LNCaP clone FGC (cell line): ENCODE results near the gene PPARG.

Source experiments
- DNase-seq: peaks from one replicate; pipeline ENCODE4 v3.0.0-alpha.2; 2011; ENCODE audit warnings: low read depth
- H3K4me3 ChIP-seq: 2 replicates; pipeline ENCODE4 v1.5.1; 2011; ENCODE audit warnings: mild to moderate bottlenecking, low read depth, low read length, control low read depth
- TF ChIP-seq, protein P1 (sequence below): IDR thresholded peaks from 2 replicates; pipeline ENCODE4 v1.5.1; 2012; ENCODE audit warnings: mild to moderate bottlenecking; ENCODE audit not compliant: control insufficient read depth, insufficient read depth; ENCODE audit errors: extremely low read depth

PPARG gene

DNA sequence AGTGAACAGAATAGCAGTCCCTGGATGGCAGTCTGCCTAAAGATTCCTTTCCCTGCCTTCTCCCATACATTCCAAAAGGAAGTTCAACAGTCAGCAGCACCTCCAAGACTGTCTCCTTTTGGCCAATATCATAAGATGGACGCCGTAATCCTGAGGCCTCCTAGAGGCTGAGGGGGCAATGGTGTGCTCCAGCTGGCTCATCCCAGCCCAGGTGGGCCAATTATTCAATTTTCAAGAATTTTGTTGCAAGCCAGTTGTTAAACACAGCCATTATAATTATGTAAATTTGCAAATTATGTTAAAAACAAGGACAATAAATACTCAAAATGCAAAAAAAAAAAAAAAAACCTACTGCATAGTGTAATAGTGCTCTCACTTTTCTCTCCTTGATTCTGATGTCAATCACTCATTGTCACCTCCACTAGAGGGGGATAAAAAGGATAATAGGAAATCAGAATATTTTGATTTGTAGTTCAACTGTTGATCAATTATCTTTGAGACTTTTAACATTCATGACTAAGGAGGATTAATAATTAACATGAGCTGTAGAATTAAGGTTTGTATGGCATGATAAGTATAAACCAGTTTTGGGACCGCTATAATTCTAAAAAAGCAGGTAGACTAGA lies 40.1 kb downstream of the PPARG start:
- TF ChIP-seq, protein P1, sequence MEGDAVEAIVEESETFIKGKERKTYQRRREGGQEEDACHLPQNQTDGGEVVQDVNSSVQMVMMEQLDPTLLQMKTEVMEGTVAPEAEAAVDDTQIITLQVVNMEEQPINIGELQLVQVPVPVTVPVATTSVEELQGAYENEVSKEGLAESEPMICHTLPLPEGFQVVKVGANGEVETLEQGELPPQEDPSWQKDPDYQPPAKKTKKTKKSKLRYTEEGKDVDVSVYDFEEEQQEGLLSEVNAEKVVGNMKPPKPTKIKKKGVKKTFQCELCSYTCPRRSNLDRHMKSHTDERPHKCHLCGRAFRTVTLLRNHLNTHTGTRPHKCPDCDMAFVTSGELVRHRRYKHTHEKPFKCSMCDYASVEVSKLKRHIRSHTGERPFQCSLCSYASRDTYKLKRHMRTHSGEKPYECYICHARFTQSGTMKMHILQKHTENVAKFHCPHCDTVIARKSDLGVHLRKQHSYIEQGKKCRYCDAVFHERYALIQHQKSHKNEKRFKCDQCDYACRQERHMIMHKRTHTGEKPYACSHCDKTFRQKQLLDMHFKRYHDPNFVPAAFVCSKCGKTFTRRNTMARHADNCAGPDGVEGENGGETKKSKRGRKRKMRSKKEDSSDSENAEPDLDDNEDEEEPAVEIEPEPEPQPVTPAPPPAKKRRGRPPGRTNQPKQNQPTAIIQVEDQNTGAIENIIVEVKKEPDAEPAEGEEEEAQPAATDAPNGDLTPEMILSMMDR = no peak
- DNase-seq = no peak
- H3K4me3 ChIP-seq = no peak overlapping the region

GRCh38 chr3:12334786-12335185 lies 45.9 kb downstream of the PPARG start:
- TF ChIP-seq, protein P1 = no peak
- DNase-seq = no peak
- no peak overlapping the region for H3K4me3 ChIP-seq

DNA sequence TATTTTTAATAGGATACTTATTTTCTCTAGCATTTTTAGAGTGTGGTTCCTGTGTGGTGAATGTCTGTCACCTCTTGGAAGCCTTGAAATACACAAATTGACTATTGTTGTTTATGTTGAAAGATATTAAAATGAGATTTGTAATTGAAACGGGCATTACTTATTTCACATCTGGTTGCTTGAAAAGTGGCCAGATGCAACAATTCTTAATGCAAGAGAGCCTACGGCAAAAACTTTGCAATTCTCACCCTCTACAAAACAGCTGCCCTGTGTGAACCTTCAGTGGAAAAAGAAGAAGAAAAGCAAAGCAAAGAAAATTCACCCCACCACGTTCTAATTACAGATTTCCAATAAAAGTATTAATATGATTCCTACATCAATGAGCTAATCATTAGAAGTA lies 46.6 kb downstream of the PPARG start:
- no peak for DNase-seq
- no peak overlapping the region for H3K4me3 ChIP-seq
- TF ChIP-seq, protein P1 = no peak

DNA sequence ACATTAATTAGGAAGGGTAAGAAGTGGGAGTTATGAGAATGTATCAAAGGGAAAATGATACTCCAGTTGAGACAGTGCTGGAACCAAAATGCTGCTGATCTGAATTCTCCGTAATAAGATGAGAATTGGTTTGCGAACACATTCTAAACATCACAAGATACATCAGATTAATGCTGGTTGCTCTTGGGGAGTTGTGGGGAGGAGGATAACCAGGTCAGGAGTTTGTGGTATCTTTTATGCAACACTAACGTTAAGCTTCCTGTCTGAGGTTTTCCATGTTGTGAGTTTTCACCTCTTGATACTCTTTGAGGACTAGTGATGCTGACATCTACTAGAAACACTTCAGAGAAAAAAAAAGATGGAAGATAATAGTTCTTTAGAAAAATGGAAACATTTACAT lies 47.2 kb downstream of the PPARG start:
- no peak overlapping the region for H3K4me3 ChIP-seq
- no peak for DNase-seq
- TF ChIP-seq, protein P1 = no peak

DNA sequence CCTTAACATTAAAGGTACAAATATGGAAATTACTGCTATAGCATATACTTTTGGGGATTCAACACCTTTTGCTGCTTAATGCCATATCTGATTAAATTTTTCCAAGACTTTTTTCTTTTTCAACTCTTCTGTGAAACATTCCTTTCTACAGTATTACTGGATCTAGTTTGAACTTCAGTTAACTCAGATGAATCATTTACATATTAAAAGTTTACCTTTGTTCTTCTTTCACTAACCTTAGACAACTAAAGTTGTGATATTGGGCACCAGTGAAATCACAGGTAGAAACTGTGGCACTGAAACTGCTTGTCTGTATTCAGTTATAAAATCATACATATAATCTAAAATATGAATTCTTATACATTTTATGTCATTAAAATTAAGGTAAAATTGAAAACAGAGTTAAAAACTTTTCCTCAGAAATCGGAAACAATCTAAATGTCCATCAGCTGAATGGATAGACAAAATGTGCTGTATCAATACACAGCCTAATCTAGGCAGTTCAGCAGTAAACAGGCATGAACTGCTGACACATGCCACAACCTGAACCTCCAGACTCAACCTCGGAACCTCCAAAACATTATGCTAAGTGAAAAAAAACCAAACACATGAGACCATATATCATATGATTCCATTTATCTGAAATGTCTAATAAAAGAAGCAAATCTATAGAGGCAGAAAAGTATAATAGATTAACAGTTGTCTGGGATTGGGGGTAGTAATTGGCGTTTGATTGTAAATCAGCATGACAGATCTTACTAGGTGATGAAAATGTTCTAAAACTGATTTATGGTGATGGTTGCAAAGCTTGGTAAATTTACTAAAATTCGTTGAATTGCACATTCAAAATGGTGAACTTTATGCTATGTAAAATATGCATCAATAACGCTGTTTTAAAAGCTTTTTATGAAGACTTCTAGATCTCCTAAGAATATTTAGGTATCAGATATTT lies 50.0 kb downstream of the PPARG start:
- TF ChIP-seq, protein P1 = no peak
- no peak for DNase-seq
- H3K4me3 ChIP-seq = no peak overlapping the region

GRCh38 chr3:12339701-12340480 lies 51.0 kb downstream of the PPARG start:
- H3K4me3 ChIP-seq = no peak overlapping the region
- TF ChIP-seq, protein P1 = no peak
- DNase-seq = no peak
